Colonic mucosa (tissue), 4 donors: Measurements from ENCODE around the gene HOXA11. TPM values are rescaled to one million over a fixed set of nuclear protein-coding genes. Genes with fewer than 3 reads are reported as not detected.

ENCODE experiments used
- DNase-seq: peaks from one replicate; pipeline ENCODE4 v3.0.0-alpha.2; 2020
- H3K27ac ChIP-seq: fragments of 200-600 bp; one replicate; pipeline ENCODE4 v1.8.0; 2021
- H3K27me3 ChIP-seq: fragments of 200-600 bp; one replicate; pipeline ENCODE4 v1.8.0; 2021
- H3K36me3 ChIP-seq: fragments of 200-600 bp; one replicate; pipeline ENCODE4 v1.8.0; 2021
- H3K4me1 ChIP-seq: fragments of 200-600 bp; one replicate; pipeline ENCODE4 v1.8.0; 2021; ENCODE audit warnings: mild to moderate bottlenecking
- H3K4me3 ChIP-seq: fragments of 200-600 bp; one replicate; pipeline ENCODE4 v1.8.0; 2021
- H3K9ac ChIP-seq, 2 donors: one replicate each; pipeline ENCODE4 v1.7.0; 2013; ENCODE audit warnings: control low read depth in 2 of 2, low read depth in 2 of 2, low read length in 2 of 2
- H3K9me3 ChIP-seq: fragments of 200-600 bp; one replicate; pipeline ENCODE4 v1.8.0; 2021
- CTCF ChIP-seq: fragments of 200-600 bp; IDR thresholded peaks from one replicate; pipeline ENCODE4 v1.8.0; 2022; ENCODE audit warnings: antibody characterized with exemption, mild to moderate bottlenecking
- intact Hi-C: fragments of 100-400 bp; cut with DNase I; formaldehyde crosslinking; loops from one replicate; pipeline ENCODE4 v1.14.1; 2022
- total RNA-seq, 2 donors: library from RNA; stranded (reverse); fragmentation: NEBNext Ultra II Directional in 1 of 2; extraction: Animal tissue kit (Norgen Biotek cat#: 25700) in 1 of 2; gene quantifications; one replicate each; pipeline ENCODE4 v1.2.1, GENCODE V29; 2021
- donor health status: healthy.
- donor health status: DM: no; HTN: no; CAD: no.
- donor health status: DM: no; HTN: no; CAD: no.

The HOXA11 gene
- total RNA-seq, 2 donors from 2014 or later, result 2.9 to 3.7 TPM

DNA sequence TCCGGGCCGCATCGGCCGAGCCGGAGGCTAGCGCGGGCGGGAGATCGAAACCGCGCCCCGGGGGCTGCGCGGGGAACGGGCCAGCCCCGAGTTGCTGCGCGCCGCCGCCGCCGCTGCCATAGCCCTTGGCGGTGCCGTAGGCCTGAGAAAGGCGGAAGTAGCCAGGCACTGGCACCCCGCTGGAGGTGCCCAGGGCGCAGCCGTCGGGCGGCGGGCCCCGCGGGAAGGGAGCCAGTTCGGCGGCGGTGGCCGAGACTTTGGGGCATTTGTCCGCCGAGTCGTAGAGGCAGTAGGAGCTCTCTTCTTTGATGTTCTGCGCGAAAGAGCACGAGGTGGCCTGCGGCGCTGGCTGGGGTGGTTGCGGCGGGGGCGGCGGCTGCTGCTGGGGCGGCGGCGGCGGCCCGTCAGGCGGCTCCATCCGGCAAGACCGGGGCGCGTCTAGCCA lies 11.5 kb downstream of the HOXA11 start:
- no peaks in the 10 kb centered on the region for H3K9me3 ChIP-seq
- H3K27me3 ChIP-seq, result peaks cover 10% of the 10 kb centered on the region
- intact Hi-C loops, result no loop called here
- no peaks in the 10 kb centered on the region for H3K36me3 ChIP-seq
- peak overlapping the region; percentile 57 for H3K4me3 ChIP-seq
- peak overlapping the region; percentile 94 for H3K27ac ChIP-seq
- no peak for DNase-seq
- peak overlapping the region; percentile 92 to 98 for H3K9ac ChIP-seq
- TF ChIP-seq CTCF, result no peak
- no peaks in the 10 kb centered on the region for H3K4me1 ChIP-seq

DNA sequence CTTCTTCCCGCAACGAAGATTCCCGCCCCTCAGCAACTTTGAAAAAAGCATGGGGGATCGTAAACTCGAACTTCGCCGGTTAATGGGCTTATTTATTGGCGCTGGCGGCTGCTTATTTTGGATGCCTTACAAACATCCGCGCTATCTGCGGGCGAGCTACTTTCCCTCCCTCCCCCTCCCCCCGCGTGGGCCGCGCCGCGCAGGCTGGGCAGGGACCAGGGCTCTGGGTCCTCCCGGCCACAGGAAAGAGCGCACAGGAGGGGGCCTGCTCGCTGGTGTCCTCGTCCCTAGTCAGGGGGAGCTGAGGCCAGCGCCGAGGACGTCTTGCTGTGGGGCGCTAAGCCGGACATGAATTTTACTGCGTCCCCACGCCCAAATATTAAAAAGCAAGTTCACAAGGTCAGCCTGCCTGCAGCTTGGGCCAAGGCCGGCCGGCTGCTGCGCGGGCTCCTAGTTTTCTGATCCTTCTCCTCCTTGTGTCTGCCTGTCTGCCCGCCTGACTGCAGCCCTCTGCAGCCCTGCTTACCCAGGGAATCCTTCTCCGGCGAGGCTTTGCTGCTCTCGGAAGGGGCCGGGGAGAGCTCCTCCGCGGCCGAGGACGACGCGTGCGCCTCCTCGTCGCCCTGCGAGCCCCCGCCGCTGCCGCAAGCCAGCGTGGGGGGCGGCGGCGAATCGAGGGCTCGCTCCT lies 12.1 kb downstream of the HOXA11 start:
- DNase-seq, result peak; percentile 89
- intact Hi-C loops, result no loop called here
- Histone ChIP-seq H3K36me3 (no peaks in the 10 kb centered on the region), H3K9me3 (no peaks in the 10 kb centered on the region), H3K27me3 (peaks cover 10% of the 10 kb centered on the region), H3K4me1 (no peaks in the 10 kb centered on the region), H3K27ac (peak overlapping the region; percentile 94), H3K4me3 (peak overlapping the region; percentile 57), H3K9ac (peak overlapping the region; percentile 92 to 98)
- TF ChIP-seq CTCF, result no peak

GRCh38 chr7:27172315-27172774 lies 12.7 kb downstream of the HOXA11 start:
- Histone ChIP-seq H3K9me3 (no peaks in the 10 kb centered on the region), H3K36me3 (no peaks in the 10 kb centered on the region), H3K4me3 (peak overlapping the region; percentile 57), H3K27me3 (peaks cover 10% of the 10 kb centered on the region), H3K9ac (peak overlapping the region; percentile 92 to 98), H3K4me1 (no peaks in the 10 kb centered on the region), H3K27ac (peak overlapping the region; percentile 94)
- no peak for TF ChIP-seq CTCF
- DNase-seq, result no peak
- intact Hi-C loops, result no loop called here

GRCh38 chr7:27171637-27172314 lies 13.3 kb downstream of the HOXA11 start:
- no peaks in the 10 kb centered on the region for H3K36me3 ChIP-seq
- intact Hi-C loops, result no loop called here
- H3K4me3 ChIP-seq, result peak overlapping the region; percentile 57
- TF ChIP-seq CTCF, result no peak
- H3K9me3 ChIP-seq, result no peaks in the 10 kb centered on the region
- H3K9ac ChIP-seq, result peak overlapping the region; percentile 92 to 98
- H3K4me1 ChIP-seq, result no peaks in the 10 kb centered on the region
- peaks cover 10% of the 10 kb centered on the region for H3K27me3 ChIP-seq
- DNase-seq, result no peak
- peak overlapping the region; percentile 94 for H3K27ac ChIP-seq

DNA sequence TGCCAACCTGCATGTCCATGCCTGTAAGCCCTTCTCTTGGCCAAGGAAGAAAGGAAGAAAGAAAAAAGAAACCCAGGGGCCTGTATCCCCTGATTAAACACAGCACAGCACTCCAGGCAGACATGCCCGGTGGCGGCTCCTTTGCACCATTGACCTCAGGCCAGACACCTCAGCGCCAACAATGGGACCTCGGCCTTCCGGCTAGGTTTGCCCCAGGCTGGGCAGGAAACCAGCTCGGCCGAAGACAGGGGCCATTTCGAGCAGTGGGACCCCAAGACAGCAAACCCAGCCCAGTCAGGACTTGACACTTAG lies 13.8 kb downstream of the HOXA11 start:
- Histone ChIP-seq H3K27ac (peak overlapping the region; percentile 94), H3K27me3 (peaks cover 12% of the 10 kb centered on the region), H3K36me3 (no peaks in the 10 kb centered on the region), H3K4me1 (no peaks in the 10 kb centered on the region), H3K4me3 (peak overlapping the region; percentile 57), H3K9me3 (no peaks in the 10 kb centered on the region), H3K9ac (peak overlapping the region; percentile 31 to 98)
- intact Hi-C loops, result no loop called here
- no peak for TF ChIP-seq CTCF
- DNase-seq, result no peak
